K562 (cell line): ENCODE measurements around the gene PTRH2. TPM values are rescaled to one million over a fixed set of nuclear protein-coding genes. Genes with fewer than 3 reads are reported as not detected.

ENCODE experiments used
- ATAC-seq: fragments of 200-7000 bp; cut with Tn5 transposase; 3 replicates; pipeline ENCODE4 v1.9.1; 2020; ENCODE audit warnings: moderate library complexity
- BruUV-seq: library from RNA; stranded (reverse); fragments of 400-500 nt; replicated peaks from 2 replicates; lab custom pipeline; 2021; lab: Mats Ljungman, UMichigan
- CTCF ChIA-PET: fragments of 300-600 bp; formaldehyde crosslinking; extraction: SDS; loops from one replicate; lab custom pipeline; 2021; ENCODE audit warnings: low intra/inter-chr PET ratio; lab: Yijun Ruan, JAX
- POLR2A ChIA-PET: fragments of 300-600, 350-650 bp; sonication (Branson Sonifier 250); formaldehyde crosslinking; extraction: SDS; loops from one replicate; lab custom pipeline; 2021; ENCODE audit warnings: antibody characterized with exemption, inconsistent platforms; lab: Yijun Ruan, JAX
- DNase-seq, 4 experiments: peaks; one replicate each; pipeline versions ENCODE4 v3.0.0 to v3.0.0-alpha.2; 2011 to 2018; ENCODE audit warnings: low spot score in 3 of 4, mixed read lengths in 3 of 4; ENCODE audit errors: extremely low read depth in 1 of 4
- FAIRE-seq: peaks from 2 replicates; lab custom pipeline; 2011; peaks lifted over from hg19 to GRCh38; lab: Jason Lieb, UNC
- H2AFZ ChIP-seq: 2 replicates; pipeline ENCODE4 v1.6.0; 2011; ENCODE audit warnings: low read depth, low read length, control low read depth, inconsistent platforms
- H3K27ac ChIP-seq: fragments of 200-600 bp; 3 replicates; pipeline ENCODE4 v1.8.0; 2011; ENCODE audit warnings: low read depth, mild to moderate bottlenecking, control low read depth, inconsistent platforms, low read length, moderate library complexity, mixed read lengths; ENCODE audit errors: extremely low read depth
- H3K27me3 ChIP-seq, 2 experiments: fragments of 300-600 bp in 1 of 2; 2 replicates in 1 of 2; 3 replicates in 1 of 2; pipeline versions ENCODE4 v1.6.0 to v1.8.0; 2011; ENCODE audit warnings: inconsistent platforms in 2 of 2, low read length in 2 of 2, mild to moderate bottlenecking in 1 of 2, mixed read lengths in 1 of 2, moderate library complexity in 1 of 2; ENCODE audit not compliant: control insufficient read depth in 2 of 2, insufficient read depth in 2 of 2
- H3K36me3 ChIP-seq: fragments of 300-600 bp; 3 replicates; pipeline ENCODE4 v1.8.0; 2011; ENCODE audit warnings: mild to moderate bottlenecking, low read length, inconsistent platforms; ENCODE audit not compliant: control insufficient read depth, insufficient read depth
- H3K4me1 ChIP-seq, 2 experiments: fragments of 200-600 bp in 1 of 2; replicated peaks in 1 of 2; 2 replicates in 1 of 2; 3 replicates in 1 of 2; pipeline versions ENCODE4 v1.5.1 to v1.8.0; 2011; ENCODE audit warnings: inconsistent platforms in 2 of 2, low read length in 2 of 2, mild to moderate bottlenecking in 1 of 2, mixed read lengths in 1 of 2, moderate library complexity in 1 of 2; ENCODE audit not compliant: control insufficient read depth in 2 of 2, insufficient read depth in 2 of 2
- H3K4me2 ChIP-seq: 2 replicates; pipeline ENCODE4 v1.6.1; 2011; ENCODE audit warnings: low read length, control low read depth, inconsistent platforms, mixed read lengths; ENCODE audit not compliant: insufficient read depth
- H3K4me3 ChIP-seq: fragments of 200-600 bp; sonication (generic), shearing (Covaris generic); 2 replicates; pipeline ENCODE4 v1.5.1; 2016; ENCODE audit warnings: control low read depth, inconsistent platforms
- H3K79me2 ChIP-seq: fragments of 200-600 bp; 3 replicates; pipeline ENCODE4 v1.8.0; 2011; ENCODE audit warnings: low read length, inconsistent platforms; ENCODE audit not compliant: control insufficient read depth, insufficient read depth
- H3K9ac ChIP-seq, 2 experiments: 2 replicates each; pipeline versions ENCODE4 v1.6.0 to v1.6.1; 2011; ENCODE audit warnings: low read depth in 2 of 2, low read length in 2 of 2, control low read depth in 1 of 2, inconsistent platforms in 1 of 2, mild to moderate bottlenecking in 1 of 2, mixed read lengths in 1 of 2; ENCODE audit not compliant: insufficient read depth in 1 of 2
- H3K9me1 ChIP-seq: one replicate; pipeline ENCODE4 v1.6.0; 2011; ENCODE audit warnings: inconsistent platforms, mild to moderate bottlenecking, low read length, moderate library complexity; ENCODE audit not compliant: control insufficient read depth, insufficient read depth
- H3K9me3 ChIP-seq: replicated peaks from 2 replicates; pipeline ENCODE4 v1.5.1; 2011; ENCODE audit warnings: low read depth, low read length, inconsistent platforms; ENCODE audit not compliant: control insufficient read depth, insufficient read depth
- H4K20me1 ChIP-seq: replicated peaks from 2 replicates; pipeline ENCODE4 v1.6.1; 2011; ENCODE audit warnings: low read length, inconsistent platforms, mixed read lengths; ENCODE audit not compliant: control insufficient read depth, insufficient read depth
- ASH1L ChIP-seq: fragments of 450-650 bp; IDR thresholded peaks from 2 replicates; pipeline ENCODE4 v1.6.1; 2018; ENCODE audit warnings: borderline replicate concordance, mild to moderate bottlenecking, low read depth; ENCODE audit not compliant: partially characterized antibody
- C11orf30 ChIP-seq: fragments of 450-650 bp; IDR thresholded peaks from 2 replicates; pipeline ENCODE4 v1.6.1; 2016; ENCODE audit warnings: low read depth, mild to moderate bottlenecking
- GTF2A2 ChIP-seq: IDR thresholded peaks from 2 replicates; pipeline ENCODE4 v1.6.1; 2016; ENCODE audit warnings: mild to moderate bottlenecking, missing genetic modification characterization, missing compliant biosample characterization
- KAT8 ChIP-seq: fragments of 450-650 bp; IDR thresholded peaks from 2 replicates; pipeline ENCODE4 v1.6.1; 2016; ENCODE audit warnings: low read depth, mild to moderate bottlenecking
- KLF10 ChIP-seq: fragments of 250-450 bp; sonication (Bioruptor Pico); IDR thresholded peaks from 2 replicates; pipeline ENCODE4 v1.6.1; 2021; ENCODE audit warnings: matching md5 sums
- MAFG ChIP-seq: fragments of 450-650 bp; conservative IDR thresholded peaks from 2 replicates; pipeline ENCODE4 v1.6.1; 2016; ENCODE audit warnings: missing genetic modification characterization, missing compliant biosample characterization
- MAFK ChIP-seq: IDR thresholded peaks from 2 replicates; pipeline ENCODE4 v1.6.1; 2011; ENCODE audit warnings: low read length, improper control_type of control experiment
- MBD2 ChIP-seq: sonication (generic); IDR thresholded peaks from 2 replicates; pipeline ENCODE4 v1.6.1; 2016; ENCODE audit warnings: low read depth, borderline replicate concordance
- PKNOX1 ChIP-seq: fragments of 450-650 bp; IDR thresholded peaks from 2 replicates; pipeline ENCODE4 v1.6.1; 2016
- POLR2G ChIP-seq: fragments of 200-400 bp; formaldehyde crosslinking; IDR thresholded peaks from 2 replicates; pipeline ENCODE4 v1.6.1; 2017; ENCODE audit warnings: low read depth, mild to moderate bottlenecking, antibody characterized with exemption, low read length, moderate library complexity
- SMAD3 ChIP-seq: fragments of 450-650 bp; formaldehyde crosslinking; conservative IDR thresholded peaks from 2 replicates; pipeline ENCODE4 v1.4.0; 2020; ENCODE audit warnings: mild to moderate bottlenecking
- SRSF3 ChIP-seq: fragments of 200-400 bp; formaldehyde crosslinking; IDR thresholded peaks from 2 replicates; pipeline ENCODE4 v1.6.1; 2016; ENCODE audit warnings: mild to moderate bottlenecking, low read length, moderate library complexity; ENCODE audit not compliant: insufficient read depth
- THRAP3 ChIP-seq: fragments of 450-650 bp; IDR thresholded peaks from 2 replicates; pipeline ENCODE4 v1.6.1; 2016; ENCODE audit warnings: mild to moderate bottlenecking, inconsistent platforms, borderline replicate concordance
- ZNF175 ChIP-seq: fragments of 200-800 bp; sonication (Bioruptor generic); IDR thresholded peaks from 2 replicates; pipeline ENCODE4 v1.6.1; 2016; ENCODE audit warnings: low read depth, mild to moderate bottlenecking, missing genetic modification characterization, missing compliant biosample characterization
- ZNF316 ChIP-seq: fragments of 450-650 bp; IDR thresholded peaks from 2 replicates; pipeline ENCODE4 v1.6.1; 2016
- ZNF512 ChIP-seq: IDR thresholded peaks from 2 replicates; pipeline ENCODE4 v1.6.1; 2016; ENCODE audit warnings: missing genetic modification characterization, missing compliant biosample characterization
- WGBS: fragments of 100-300 bp; shearing (Covaris generic); methylation state at CpG from one replicate; pipeline ENCODE4 v1.1.6; 2016; ENCODE audit warnings: low coverage, mixed read lengths; ENCODE audit not compliant: insufficient coverage; ENCODE audit errors: missing lambda C conversion rate; 5-methylcytosine and 5-hydroxymethylcytosine counted together
- in situ Hi-C: fragments of 300-500 bp; cut with MboI; formaldehyde crosslinking; loops from 4 replicates; pipeline ENCODE4 v1.15.0; 2018; ENCODE audit warnings: inconsistent platforms, mixed read lengths
- intact Hi-C: fragments of 100-400 bp; cut with micrococcal nuclease; formaldehyde crosslinking; loops from 2 replicates; pipeline ENCODE4 v1.14.2; 2022
- polyA plus RNA-seq, 8 experiments: library from polyadenylated mRNA; depleted of rRNA in 4 of 8; stranded (reverse) in 5 of 8; unstranded in 3 of 8; fragments of >200 nt; fragmentation: Nextera tagmentation in 2 of 8; fragmentation: Illumina TruSeq in 1 of 8; extraction: Ambion mirVana in 2 of 8; extraction: Trizol in 1 of 8; gene quantifications; 2 replicates each; pipeline versions ENCODE4 v1.2.1 to v1.2.3, GENCODE V29; 2011 to 2014; ENCODE audit warnings: inconsistent platforms in 1 of 8, missing spikeins in 1 of 8
- total RNA-seq, 7 experiments: library from RNA; depleted of rRNA in 6 of 7; stranded (reverse); fragments of >200 nt in 6 of 7; fragmentation: Illumina TruSeq in 2 of 7; extraction: Trizol in 2 of 7; gene quantifications; 2 replicates each; pipeline versions ENCODE4 v1.2.1 to v1.2.3, GENCODE V29; 2011 to 2021; ENCODE audit warnings: low replicate concordance in 1 of 7

The PTRH2 gene
- total and polyA plus RNA-seq, 9 of the 15 experiments (the other 6 are each of a cell fraction or from before 2014, with no cell fraction given): 53.1 to 210 (median 126) TPM

GRCh38 chr17:59723607-59724006 is 16.4 kb upstream of the PTRH2 start:
- Histone ChIP-seq H3K27me3 (no peaks in the 10 kb centered on the region), H3K79me2 (peaks cover 81% of the 10 kb centered on the region), H2AFZ (no peak overlapping the region), H3K4me1 (peaks cover 3% of the 10 kb centered on the region in 2 experiments; a peak in 2 of 5 replicates)
- 77% methylated on average over 1 of the region's 1 CpG for WGBS
- intact Hi-C loops: no loop called here
- FAIRE-seq: no peak
- TF ChIP-seq MAFG: 0 out of 2 replicates have a peak, but pooled peaks have one; percentile 20
- TF ChIP-seq POLR2G: no peak
- no peak for TF ChIP-seq ZNF175 (CRISPR knock-in tag)
- peak; percentile 44; the same call in 1 of the 2 replicates for TF ChIP-seq MAFK
- TF ChIP-seq ZNF316: peak; percentile 80
- no peak for TF ChIP-seq GTF2A2
- TF ChIP-seq C11orf30: peak; percentile 63
- TF ChIP-seq, all 486 proteins: peak for 4
- POLR2A ChIA-PET: interaction anchor here (1.0 kb wide), 1 partner anchor 10 kb away, joined by 5 read pairs; no protein-coding TSS in a partner anchor
- in situ Hi-C loops: no loop called here
- no TSS peak for BruUV-seq
- ATAC-seq (no peak), DNase-seq (no peak)
- H3K9me3 ChIP-seq: no peaks in the 10 kb centered on the region
- H3K4me3 ChIP-seq: no peak overlapping the region
- H3K36me3 ChIP-seq: no peaks in the 10 kb centered on the region; the same call in 1 of the 3 replicates
- no peak overlapping the region for H3K4me2 ChIP-seq
- CTCF ChIA-PET: no interaction called here
- no peaks in the 10 kb centered on the region for H4K20me1 ChIP-seq
- no peak overlapping the region for H3K27ac ChIP-seq
- no peaks in the 10 kb centered on the region for H3K9me1 ChIP-seq
- no peak overlapping the region for H3K9ac ChIP-seq

- BruUV-seq: no TSS peak
- Histone ChIP-seq H3K9me3 (no peaks in the 10 kb centered on the region), H2AFZ (no peak overlapping the region), H3K79me2 (peaks cover 80% of the 10 kb centered on the region), H3K4me1 (peaks cover 3% of the 10 kb centered on the region in 2 experiments; a peak in 2 of 5 replicates), H3K4me3 (no peak overlapping the region), H3K4me2 (no peak overlapping the region), H3K27me3 (no peaks in the 10 kb centered on the region), H3K36me3 (no peaks in the 10 kb centered on the region; the same call in 1 of the 3 replicates), H3K9ac (no peak overlapping the region), H3K9me1 (no peaks in the 10 kb centered on the region), H4K20me1 (no peaks in the 10 kb centered on the region), H3K27ac (no peak overlapping the region)
- no peak for ATAC-seq
- intact Hi-C loops: no loop called here
- CTCF ChIA-PET: no interaction called here
- FAIRE-seq: no peak
- no peak for DNase-seq
- 77% methylated on average over 1 of the region's 1 CpG for WGBS
- in situ Hi-C loops: no loop called here
- POLR2A ChIA-PET: interaction anchor here (0.8 to 0.9 kb wide), 2 partner anchors 11 to 21 kb away, joined by 3 read pairs; no protein-coding TSS in a partner anchor
- TF ChIP-seq THRAP3: no peak
- no peak for TF ChIP-seq MBD2
- TF ChIP-seq SRSF3: no peak
- no peak for TF ChIP-seq PKNOX1
- TF ChIP-seq ZNF512 (tag): no peak
- TF ChIP-seq ASH1L: no peak
- no peak for TF ChIP-seq KLF10
- no peak for TF ChIP-seq SMAD3 (CRISPR knock-in tag)
- TF ChIP-seq KAT8: no peak
Measured at GRCh38 chr17:59723041-59723440, 15.8 kb upstream of the PTRH2 start.
